Mesodermal cell (in vitro differentiated cells): ENCODE data around the gene TSPAN2.

Experiments used
- H3K27ac ChIP-seq: 2 replicates; pipeline ENCODE4 v1.7.0; 2013; ENCODE audit warnings: mild to moderate bottlenecking, low read depth, low read length, moderate library complexity; ENCODE audit not compliant: severe bottlenecking
- H3K36me3 ChIP-seq: 2 replicates; pipeline ENCODE4 v1.7.1; 2013; ENCODE audit warnings: mild to moderate bottlenecking, low read length, moderate library complexity; ENCODE audit not compliant: control insufficient read depth, insufficient read depth
- H3K4me1 ChIP-seq: one replicate; pipeline ENCODE4 v1.7.1; 2013; ENCODE audit warnings: mild to moderate bottlenecking, low read length; ENCODE audit not compliant: insufficient read depth, control insufficient read depth, poor library complexity, severe bottlenecking
- H3K4me3 ChIP-seq: 2 replicates; pipeline ENCODE4 v1.7.0; 2013; ENCODE audit warnings: low read length, control low read depth, mild to moderate bottlenecking; ENCODE audit not compliant: insufficient read depth, poor library complexity, severe bottlenecking; ENCODE audit errors: extremely low read depth
- H3K9me3 ChIP-seq: 2 replicates; pipeline ENCODE4 v1.7.1; 2013; ENCODE audit warnings: mild to moderate bottlenecking, low read length, moderate library complexity; ENCODE audit not compliant: control insufficient read depth
- WGBS, 2 experiments: methylation state at CpG; one replicate each; pipeline ENCODE4 v1.1.5; 2013; ENCODE audit warnings: missing lambda C conversion rate in 2 of 2; ENCODE audit not compliant: insufficient coverage in 2 of 2; 5-methylcytosine and 5-hydroxymethylcytosine counted together

TSPAN2 gene

DNA sequence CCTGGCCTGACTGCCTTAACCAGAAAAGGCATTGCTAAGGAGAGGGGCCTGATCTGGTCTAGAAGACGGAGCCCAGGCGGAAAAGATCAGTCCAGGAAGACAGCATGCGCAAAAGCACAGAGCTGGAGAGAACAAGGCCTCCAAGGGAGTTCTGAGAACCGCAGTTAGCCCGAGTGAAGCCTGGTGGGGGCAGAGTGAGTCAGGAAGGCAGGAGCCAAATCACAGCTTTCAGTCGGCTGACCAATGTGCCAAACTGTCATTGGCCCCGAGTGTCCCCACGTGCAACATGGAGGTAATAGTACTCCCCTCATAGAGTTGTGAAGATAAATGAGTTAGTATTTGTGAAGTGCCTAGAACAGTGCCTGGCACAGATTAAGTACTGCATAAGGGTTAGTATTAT lies 1.2 kb upstream of the TSPAN2 start:
- peaks cover 10% of the 10 kb centered on the region for H3K4me1 ChIP-seq
- 68 to 72% methylated on average over 5 to 8 of the region's 8 CpGs for WGBS, 2 experiments
- peak overlapping the region; percentile 52 for H3K4me3 ChIP-seq
- no peaks in the 10 kb centered on the region for H3K9me3 ChIP-seq
- H3K36me3 ChIP-seq, result no peaks in the 10 kb centered on the region
- no peak overlapping the region for H3K27ac ChIP-seq

DNA sequence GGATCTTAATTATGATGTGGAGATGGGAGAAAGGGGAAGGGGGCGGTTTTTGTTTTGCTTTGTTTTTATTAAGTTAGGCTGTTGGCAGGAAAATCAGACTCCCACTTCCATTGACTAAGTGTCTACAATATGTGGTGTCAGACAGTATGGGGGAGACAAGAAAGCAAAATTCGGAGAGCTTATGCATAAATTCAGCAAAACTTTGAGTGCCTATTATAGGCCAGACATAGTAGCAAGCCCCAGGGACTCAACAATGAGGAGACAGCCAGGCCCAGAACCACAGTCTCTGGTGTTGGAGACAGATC lies 835 bp upstream of the TSPAN2 start:
- Histone ChIP-seq H3K9me3 (no peaks in the 10 kb centered on the region), H3K4me3 (peak overlapping the region; percentile 52), H3K27ac (no peak overlapping the region), H3K36me3 (no peaks in the 10 kb centered on the region), H3K4me1 (peaks cover 14% of the 10 kb centered on the region)
- 56% methylated on average over 2 of the region's 2 CpGs; no CpG with 5 or more reads in 1 of the 2 experiments for WGBS, 2 experiments

DNA sequence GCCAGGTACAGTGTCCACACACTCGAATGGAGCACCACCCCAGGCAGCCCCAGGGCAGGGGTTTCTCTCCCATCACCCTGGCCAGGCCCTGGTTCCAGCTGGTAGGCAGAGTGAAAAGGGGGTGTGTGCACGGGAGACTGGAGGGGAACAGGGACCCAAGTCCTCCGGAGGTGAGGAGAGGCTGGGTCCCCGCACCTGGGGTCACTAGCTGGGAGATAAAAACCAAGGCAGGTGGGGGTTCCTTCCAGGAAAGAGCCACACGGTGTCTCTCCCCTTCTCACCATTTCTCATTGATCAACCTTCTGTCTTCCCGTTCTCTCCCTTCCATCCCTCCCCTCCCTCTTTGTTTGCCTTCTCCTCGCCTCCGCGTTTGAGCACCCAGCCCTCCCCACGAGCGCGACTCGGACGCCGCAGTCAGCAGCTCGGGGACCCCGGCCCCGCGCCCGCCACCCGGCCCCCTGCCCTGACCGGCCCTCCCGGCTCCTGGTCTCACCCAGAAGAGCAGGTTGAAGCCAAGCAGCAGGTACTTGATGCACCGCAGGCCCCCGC lies 358 bp downstream of the TSPAN2 start:
- H3K4me3 ChIP-seq, result peak overlapping the region; percentile 52
- H3K27ac ChIP-seq, result no peak overlapping the region
- H3K9me3 ChIP-seq, result no peaks in the 10 kb centered on the region
- WGBS, 2 experiments, result 4 to 12% methylated on average over 5 to 13 of the region's 25 CpGs
- H3K36me3 ChIP-seq, result no peaks in the 10 kb centered on the region
- H3K4me1 ChIP-seq, result peaks cover 19% of the 10 kb centered on the region

DNA sequence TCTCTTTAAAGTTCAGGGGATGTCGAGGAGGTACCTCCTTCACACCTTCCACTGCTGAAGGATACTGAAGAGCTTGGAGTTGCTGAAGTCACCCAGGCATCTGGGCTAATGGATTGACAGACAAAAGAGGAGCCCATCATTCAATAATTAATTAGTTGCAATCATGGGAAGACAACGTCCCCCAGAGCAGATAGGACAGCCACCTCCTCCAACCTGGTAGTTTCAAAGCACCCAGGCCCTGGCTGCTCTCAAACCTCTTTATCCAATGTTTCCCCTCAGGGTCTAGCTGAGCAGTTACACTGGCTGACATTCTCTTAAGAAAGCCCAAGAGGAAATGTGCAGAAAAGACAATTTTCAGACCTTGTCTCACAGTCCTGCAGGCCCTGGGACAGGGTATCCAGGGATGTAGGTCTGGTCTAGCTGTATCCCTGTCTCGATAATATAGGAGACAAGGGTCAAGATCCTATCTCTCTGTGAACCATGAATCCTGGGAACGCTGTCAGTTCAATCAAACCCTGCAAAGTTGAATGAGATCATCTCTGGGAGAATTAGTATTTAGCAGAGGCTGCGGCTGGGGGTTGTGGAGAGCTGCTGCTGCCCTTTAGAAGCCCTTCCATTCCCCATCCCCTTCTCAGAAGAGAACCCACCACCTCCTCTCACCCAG lies 1.1 kb downstream of the TSPAN2 start:
- WGBS, 2 experiments, result 94 to 100% methylated on average over 2 to 4 of the region's 5 CpGs
- H3K27ac ChIP-seq, result no peak overlapping the region
- no peaks in the 10 kb centered on the region for H3K9me3 ChIP-seq
- no peaks in the 10 kb centered on the region for H3K36me3 ChIP-seq
- H3K4me3 ChIP-seq, result peak overlapping the region; percentile 52
- H3K4me1 ChIP-seq, result peaks cover 19% of the 10 kb centered on the region

DNA sequence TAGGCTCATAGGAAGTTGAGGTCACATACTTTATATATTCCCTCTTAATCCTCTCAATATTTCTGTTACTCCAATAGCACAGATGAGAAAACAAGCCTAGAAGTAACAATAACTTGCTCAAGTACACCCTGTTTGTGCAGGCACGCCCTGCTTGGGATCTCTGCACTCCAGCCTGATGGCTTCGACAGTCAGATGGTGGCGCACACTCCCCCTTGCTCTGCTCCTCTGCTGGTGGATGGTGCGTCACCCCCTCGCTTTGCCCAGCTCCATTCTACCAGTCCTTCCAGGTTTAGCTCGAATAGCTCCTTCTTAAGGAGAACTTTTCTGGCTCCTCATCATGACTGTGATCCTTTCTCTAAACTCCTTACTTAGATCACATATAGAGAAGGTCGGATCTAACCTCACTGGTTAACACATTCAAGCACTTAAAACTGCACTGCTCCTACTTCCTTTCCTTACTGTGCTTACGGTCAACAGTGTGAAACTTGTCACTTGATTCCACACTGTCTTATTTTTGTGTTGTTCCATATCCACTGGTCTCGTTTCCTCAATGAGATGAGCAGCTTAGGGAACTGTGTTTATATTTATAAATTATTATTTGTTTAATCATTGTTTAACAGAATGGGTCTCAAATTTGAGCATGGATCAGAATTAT lies 3.0 kb downstream of the TSPAN2 start:
- H3K4me3 ChIP-seq, result no peak overlapping the region
- no peaks in the 10 kb centered on the region for H3K9me3 ChIP-seq
- no peaks in the 10 kb centered on the region for H3K36me3 ChIP-seq
- peaks cover 19% of the 10 kb centered on the region for H3K4me1 ChIP-seq
- no peak overlapping the region for H3K27ac ChIP-seq
- WGBS, 2 experiments, result 87 to 98% methylated on average over 6 to 7 of the region's 9 CpGs

DNA sequence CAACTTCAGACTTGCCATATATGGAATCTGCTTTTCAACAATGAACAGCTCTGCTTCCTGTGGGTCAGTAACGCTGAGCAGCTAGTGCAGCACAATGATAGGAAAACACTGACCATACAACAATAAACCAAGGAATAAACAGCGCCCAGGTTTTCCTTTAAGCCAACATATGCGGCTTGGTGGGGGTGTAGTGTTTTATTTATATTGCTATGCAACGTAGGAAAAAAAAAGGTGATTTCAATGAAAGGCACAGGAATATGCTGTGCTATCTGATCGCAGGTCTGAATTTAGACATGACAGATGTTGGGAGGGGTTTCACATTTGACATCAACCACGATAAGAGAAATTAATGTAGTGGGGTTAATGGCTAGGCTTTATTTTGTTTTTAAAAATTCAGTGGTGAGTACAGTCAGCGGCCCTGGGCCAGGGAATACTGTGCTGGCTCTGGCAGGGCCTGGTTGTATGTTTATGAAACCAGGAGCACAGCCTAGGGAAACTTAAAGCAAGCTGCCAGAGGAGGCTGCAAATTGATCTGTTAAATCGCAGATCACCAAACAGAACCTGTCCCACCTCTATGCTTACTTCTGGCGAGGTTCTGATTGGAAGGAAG lies 4.3 kb downstream of the TSPAN2 start:
- H3K27ac ChIP-seq, result peak overlapping the region; percentile 57
- H3K4me3 ChIP-seq, result no peak overlapping the region
- peaks cover 17% of the 10 kb centered on the region for H3K4me1 ChIP-seq
- H3K9me3 ChIP-seq, result no peaks in the 10 kb centered on the region
- no peaks in the 10 kb centered on the region for H3K36me3 ChIP-seq
- WGBS, 2 experiments, result 82 to 94% methylated on average over 5 to 7 of the region's 9 CpGs

DNA sequence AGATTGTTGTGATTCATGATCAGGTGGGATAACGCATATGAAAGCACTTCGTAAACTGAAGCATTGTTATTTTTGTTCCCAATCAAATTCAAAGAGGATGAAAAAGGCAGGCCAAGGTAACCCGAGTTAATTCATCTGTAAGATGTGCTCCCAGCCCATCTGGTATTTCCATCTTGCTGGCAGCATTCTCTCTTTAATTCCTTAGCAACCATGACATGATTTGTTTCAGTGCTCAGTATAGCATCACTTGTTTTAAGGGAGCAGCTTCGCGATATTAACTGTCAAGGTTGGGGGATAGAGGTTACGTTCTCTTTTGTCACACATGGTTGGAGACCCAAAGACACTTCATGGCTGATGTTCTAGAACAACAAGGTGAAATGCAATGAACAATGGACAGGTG lies 6.4 kb downstream of the TSPAN2 start:
- Histone ChIP-seq H3K36me3 (no peaks in the 10 kb centered on the region), H3K4me3 (no peak overlapping the region), H3K27ac (no peak overlapping the region), H3K4me1 (peaks cover 12% of the 10 kb centered on the region), H3K9me3 (no peaks in the 10 kb centered on the region)
- WGBS, 2 experiments, result 87 to 90% methylated on average over 4 to 6 of the region's 6 CpGs

DNA sequence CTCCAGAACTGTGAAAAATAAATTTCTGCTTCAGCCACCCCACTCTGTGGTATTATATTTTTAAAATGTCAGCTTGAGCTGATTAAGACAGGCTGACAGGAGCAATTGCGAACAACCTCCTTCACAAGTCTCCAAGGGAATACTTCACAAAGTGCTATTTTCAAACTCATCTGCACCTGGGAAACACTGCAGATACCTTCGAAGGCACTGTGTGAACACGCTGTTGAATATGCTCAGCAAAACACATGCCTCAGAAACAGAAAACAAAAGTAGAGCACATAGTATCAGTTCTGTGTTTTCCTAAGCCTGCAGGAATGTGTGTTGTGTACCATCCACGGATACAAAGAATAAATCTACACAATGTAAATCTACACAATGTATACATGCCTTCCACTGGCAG lies 10.6 kb downstream of the TSPAN2 start:
- H3K4me1 ChIP-seq, result no peaks in the 10 kb centered on the region
- 95 to 100% methylated on average over 2 to 3 of the region's 4 CpGs for WGBS, 2 experiments
- no peak overlapping the region for H3K4me3 ChIP-seq
- no peak overlapping the region for H3K27ac ChIP-seq
- H3K36me3 ChIP-seq, result no peaks in the 10 kb centered on the region
- no peaks in the 10 kb centered on the region for H3K9me3 ChIP-seq

DNA sequence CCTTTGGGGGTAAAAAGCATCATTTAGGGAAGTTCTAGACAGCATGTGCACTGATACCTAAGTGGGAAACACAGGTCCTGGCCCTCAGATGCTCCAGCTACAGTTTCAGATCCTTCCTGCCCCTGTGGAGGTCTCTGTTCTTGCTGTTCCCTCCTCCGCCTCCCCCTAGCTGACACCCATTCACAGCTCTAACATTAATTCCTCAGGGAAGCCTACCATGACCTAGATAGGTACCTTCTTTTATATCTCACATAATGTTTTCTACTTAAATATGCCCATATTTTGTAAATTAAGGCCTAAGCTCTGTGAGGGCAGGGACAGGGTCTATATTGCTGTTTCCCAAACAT lies 11.3 kb downstream of the TSPAN2 start:
- Histone ChIP-seq H3K9me3 (no peaks in the 10 kb centered on the region), H3K27ac (no peak overlapping the region), H3K4me3 (no peak overlapping the region), H3K36me3 (no peaks in the 10 kb centered on the region), H3K4me1 (no peaks in the 10 kb centered on the region)
- WGBS, 2 experiments, result no CpG with 5 or more reads among the region's 1 CpG

DNA sequence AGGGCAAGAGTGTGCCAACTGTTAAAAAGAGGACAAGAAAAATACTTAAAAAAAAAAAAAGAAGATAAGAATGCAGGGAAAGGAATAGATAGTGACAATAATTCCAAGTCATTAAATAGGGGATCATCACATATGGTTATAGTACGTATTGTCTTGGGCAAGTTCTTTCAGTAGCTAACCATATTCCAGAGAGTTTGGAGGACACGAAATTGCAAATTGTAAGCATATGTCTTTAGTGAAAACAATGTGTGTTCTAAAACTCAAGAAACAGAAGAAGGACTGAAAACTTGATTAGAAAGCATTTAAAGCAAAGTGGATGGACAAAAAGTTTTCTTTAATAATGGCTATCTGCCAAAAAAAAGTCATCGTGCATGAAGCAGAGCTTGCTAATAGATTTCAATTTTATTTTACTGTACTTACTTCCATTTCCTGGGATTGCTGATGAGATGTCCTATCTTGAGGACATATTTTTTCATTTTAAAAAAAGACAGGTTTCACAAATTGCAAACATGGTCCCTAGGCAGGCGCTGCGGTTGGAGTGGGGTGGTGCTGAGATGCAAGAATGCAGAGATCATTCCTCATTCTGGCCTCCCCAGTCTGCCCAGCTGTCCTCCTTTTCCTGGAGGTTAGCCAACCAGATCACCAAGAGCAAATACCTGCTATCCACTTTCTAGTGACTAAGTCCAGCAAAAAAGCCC lies 11.9 kb downstream of the TSPAN2 start:
- Histone ChIP-seq H3K4me3 (no peak overlapping the region), H3K36me3 (no peaks in the 10 kb centered on the region), H3K4me1 (no peaks in the 10 kb centered on the region), H3K27ac (no peak overlapping the region), H3K9me3 (no peaks in the 10 kb centered on the region)
- 94 to 95% methylated on average over 2 to 3 of the region's 5 CpGs for whole genome bisulfite sequencing, 2 experiments
